Measurements from ENCODE around the gene RNF2.
"Not testable (repeated sequence)": the region's sequence is repeated elsewhere in the genome, so short reads cannot be mapped to it uniquely, and the experiment has no call there.

RNF2 gene

DNA sequence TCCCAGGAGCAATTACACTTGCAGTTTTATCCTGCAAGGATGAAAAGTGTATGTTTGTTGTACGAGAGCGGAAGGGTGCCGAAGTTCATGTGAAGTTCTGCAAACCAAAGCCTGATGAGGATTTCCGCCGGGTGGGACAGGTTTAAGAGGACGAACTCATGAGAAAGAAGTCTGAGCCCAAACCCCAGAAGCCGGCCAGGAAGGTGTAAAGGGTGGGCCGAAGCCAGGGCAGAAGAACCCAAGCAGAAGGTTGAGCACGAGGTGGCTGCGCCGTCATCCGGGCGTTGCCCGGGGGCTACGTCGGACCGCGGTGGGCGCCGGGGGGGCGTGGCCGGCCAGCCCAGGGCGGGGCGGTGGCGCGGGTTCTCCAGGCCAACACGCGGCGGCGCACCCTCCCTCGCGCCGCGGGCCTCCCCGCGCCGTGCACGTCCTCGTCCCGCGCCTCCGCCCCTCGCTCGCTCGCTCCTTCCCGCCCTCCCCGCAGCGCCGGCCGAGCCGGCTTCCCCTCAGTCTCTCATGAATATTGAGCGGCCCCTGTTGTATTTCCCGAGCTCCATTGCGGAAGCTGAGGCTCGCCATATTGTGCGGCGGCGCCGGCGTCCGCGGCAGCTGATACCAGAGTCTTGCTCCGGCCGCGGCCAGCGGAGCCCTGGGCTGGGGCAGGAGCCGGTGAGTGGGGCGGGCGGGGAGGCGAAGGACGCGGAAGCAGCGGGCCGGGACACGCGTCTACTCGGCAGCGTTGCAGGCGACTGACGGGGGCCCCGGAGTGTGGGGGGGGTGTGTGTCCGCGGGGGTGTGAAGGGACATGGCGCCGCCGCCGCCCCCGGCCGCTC is at the start of gene RNF2:
RNF2 (plus strand) TSS at position 578 of the 833 bp plus-strand sequence. CDS start 41,996 bp downstream, outside the sequence.
- DNase-seq: peak; percentile 84
- in situ Hi-C loops (cut with MboI; ENCODE audit: low pct_unique_long_range_greater_than_20kb, low sequenced_read_pairs): no loop called here

DNA sequence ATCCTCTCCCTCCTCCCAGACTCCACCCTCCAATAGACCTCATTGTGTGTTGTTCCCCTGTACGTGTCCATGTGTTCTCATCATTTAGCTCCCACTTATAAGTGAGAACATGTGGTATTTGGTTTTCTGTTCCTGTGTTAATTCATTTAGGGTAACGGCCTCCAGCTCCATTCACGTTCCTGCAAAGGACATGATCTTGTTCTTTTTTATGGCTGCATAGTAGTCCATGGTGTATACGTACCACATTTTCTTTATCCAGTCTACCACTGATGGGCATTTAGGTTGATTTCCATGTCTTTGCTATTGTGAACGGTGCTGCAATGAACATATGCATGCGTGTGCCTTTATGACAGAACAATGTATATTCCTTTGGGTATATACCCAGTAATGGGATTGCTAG is 45.4 kb upstream of the RNF2 start:
- in situ Hi-C loops (cut with MboI; ENCODE audit: low pct_unique_long_range_greater_than_20kb, low sequenced_read_pairs): loop anchor here (25.0 kb wide), 2 partner anchors 162 to 213 kb away; partner anchors contain the start of genes SWT1 and TRMT1L
- DNase-seq: not testable (repeated sequence)

DNA sequence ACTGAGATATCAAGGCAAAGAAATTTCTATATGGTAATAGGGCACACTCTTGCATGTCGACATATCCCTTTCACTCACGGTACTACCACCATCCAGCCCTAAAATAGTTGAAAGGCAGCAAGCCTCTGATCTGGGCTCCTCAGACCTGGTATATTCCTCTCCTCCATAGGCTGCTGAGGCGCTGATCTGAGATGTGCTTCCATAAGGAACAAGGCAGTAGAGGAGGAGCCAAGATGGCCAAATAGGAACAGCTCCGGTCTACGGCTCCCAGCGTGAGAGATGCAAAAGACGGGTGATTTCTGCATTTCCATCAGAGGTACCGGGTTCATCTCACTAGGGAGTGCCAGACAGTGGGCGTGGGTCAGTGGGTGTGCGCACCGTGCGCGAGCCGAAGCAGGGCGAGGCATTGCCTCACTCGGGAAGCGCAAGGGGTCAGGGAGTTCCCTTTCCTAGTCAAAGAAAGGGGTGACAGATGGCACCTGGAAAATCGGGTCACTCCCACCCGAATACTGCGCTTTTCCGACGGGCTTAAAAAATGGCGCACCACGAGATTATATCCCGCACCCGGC is 44.0 kb upstream of the RNF2 start:
- in situ Hi-C loops (cut with MboI; ENCODE audit: low pct_unique_long_range_greater_than_20kb, low sequenced_read_pairs): not testable (repeated sequence)

GRCh38 chr1:185008838-185009237 is 36.5 kb upstream of the RNF2 start:
- DNase-seq: no peak
- in situ Hi-C loops (cut with MboI; ENCODE audit: low pct_unique_long_range_greater_than_20kb, low sequenced_read_pairs): no loop called here

More for the DNA sequence above, 44.0 kb upstream of the RNF2 start:
- not testable (repeated sequence) for DNase-seq

DNA sequence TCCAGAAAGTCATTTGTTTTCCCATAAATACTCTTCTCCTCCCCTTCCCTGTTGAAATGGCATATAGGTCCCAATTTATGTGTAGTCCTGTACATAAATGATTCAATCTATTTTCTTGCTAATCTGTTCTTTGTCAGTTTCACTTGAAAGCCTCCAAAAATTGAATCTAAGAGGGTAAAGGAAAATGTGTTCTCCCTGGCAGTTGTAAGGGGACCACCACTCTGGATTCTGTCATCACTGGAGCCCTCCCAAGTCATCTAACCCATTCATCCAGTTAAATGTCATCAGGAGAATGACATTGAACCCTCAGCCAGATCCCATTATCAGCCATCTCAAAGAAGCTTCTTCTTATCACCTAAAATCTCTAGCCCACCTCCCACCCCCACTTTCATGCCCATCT is 35.0 kb upstream of the RNF2 start:
- in situ Hi-C loops (cut with MboI; ENCODE audit: low pct_unique_long_range_greater_than_20kb, low sequenced_read_pairs): no loop called here
- no peak for DNase-seq

DNA sequence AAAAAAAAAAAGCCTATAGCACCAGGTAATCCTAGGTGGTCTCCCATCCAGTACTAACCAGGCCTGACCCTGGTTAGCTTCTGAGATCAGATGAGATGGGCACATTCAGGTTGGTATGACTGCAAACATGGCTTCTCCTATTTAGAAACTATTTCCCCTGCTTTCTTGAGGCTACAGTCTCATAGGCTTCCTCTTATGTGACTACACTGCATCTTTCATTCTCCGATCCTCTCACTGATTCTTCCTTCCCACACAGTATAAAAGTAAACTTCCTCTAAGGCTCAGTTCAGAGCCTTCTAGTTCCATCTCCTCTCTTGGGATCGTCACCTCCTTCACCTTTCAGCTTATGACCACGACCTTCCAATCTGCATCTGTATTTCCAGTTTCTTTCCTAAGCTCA is 30.4 kb upstream of the RNF2 start:
- no peak for DNase-seq
- in situ Hi-C loops (cut with MboI; ENCODE audit: low pct_unique_long_range_greater_than_20kb, low sequenced_read_pairs): no loop called here

DNA sequence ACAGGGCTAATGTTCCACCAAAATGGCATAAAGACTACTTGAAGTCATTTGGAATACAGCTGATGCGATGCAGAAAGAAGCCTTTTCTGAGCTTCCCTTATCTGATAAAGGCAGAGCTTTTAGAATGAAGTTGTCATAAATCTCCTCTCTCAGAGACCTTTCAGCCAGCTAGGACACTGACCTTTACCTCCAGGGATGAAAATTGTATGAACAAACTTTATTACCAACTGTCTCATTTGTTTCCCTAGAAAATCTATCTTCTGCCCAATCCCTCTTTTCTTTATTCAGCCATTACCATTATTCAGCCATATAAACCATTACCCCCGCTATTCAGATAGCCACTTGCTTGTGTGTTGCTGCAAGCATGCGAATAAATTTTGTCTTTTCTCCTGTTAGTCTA is 29.7 kb upstream of the RNF2 start:
- in situ Hi-C loops (cut with MboI; ENCODE audit: low pct_unique_long_range_greater_than_20kb, low sequenced_read_pairs): no loop called here
- DNase-seq: no peak

- in situ Hi-C loops (cut with MboI; ENCODE audit: low pct_unique_long_range_greater_than_20kb, low sequenced_read_pairs): no loop called here
- DNase-seq: no peak
These were observed 28.5 kb upstream of the RNF2 start for GRCh38 chr1:185016880-185017279.

DNA sequence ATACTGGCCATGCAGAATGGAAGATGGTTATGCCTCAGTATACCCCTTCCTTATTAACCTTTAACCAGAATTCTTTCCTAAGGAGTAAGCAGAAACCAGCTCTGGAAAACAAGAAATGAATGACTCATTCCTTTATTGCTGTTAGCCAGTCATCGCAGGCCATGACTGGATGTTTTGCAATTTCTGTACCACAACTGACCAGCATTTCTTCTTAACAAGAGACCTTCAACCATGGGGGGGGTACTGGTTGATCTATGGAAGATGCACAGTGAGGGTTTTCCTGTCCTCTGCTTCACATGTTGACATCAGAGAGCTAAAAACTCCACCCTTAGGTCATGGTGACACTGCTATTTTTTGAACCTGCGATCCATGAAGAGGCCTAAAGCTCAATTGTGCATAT is 28.0 kb upstream of the RNF2 start:
- in situ Hi-C loops (cut with MboI; ENCODE audit: low pct_unique_long_range_greater_than_20kb, low sequenced_read_pairs): no loop called here
- no peak for DNase-seq

- in situ Hi-C loops (cut with MboI; ENCODE audit: low pct_unique_long_range_greater_than_20kb, low sequenced_read_pairs): no loop called here
- no peak for DNase-seq
These were observed 27.4 kb upstream of the RNF2 start for GRCh38 chr1:185017966-185018365.

DNA sequence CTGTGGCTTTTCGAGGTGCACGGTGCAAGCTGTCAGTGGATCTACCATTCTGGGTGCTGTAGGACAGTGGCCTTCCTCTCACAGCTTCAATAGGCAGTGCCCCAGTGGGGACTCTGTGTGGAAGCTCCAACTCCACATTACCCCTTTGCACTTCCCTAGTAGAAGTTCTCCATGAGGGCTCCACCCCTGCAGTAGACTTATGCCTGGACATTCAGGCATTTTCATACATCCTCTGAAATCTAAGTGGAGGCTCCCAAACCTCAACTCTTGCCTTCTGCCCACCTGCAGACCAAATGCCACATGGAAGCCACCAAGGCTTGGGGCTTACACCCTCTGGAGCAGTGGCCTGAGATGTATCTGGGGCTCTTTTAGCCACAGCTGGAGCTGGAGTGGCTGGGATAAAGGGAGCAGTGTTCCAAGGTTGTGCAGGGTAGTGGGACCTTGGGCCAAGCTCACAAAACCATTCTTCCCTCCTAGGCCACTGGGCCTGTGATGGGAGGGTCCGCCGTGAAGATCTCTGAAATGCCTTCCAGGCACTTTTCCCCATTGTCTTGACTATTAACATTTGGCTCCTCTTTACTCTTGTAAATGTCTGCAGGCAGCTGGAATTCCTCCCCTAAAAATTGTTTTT is 18.0 kb upstream of the RNF2 start:
- no peak for DNase-seq
- in situ Hi-C loops (cut with MboI; ENCODE audit: low pct_unique_long_range_greater_than_20kb, low sequenced_read_pairs): no loop called here

GRCh38 chr1:185033686-185034085 is 11.7 kb upstream of the RNF2 start:
- in situ Hi-C loops (cut with MboI; ENCODE audit: low pct_unique_long_range_greater_than_20kb, low sequenced_read_pairs): no loop called here
- DNase-seq: no peak

DNA sequence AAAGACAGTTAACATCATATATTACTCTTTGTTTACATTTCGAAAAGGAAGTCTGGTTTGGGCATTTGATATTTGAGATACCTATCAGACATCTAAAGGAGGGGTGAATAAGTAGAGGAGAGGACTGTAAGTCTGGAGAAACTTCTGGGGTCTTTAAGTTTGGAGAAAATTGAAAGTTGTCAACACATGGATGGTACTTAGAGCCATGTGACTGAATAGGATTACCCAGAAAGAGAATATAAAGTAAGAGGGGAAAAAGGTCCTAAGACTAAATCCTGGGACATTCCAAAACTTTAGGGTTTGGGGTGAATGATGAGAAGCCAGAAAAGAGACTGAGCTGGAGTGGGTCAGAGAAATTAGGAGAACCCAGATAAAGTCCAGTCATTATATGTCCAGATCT is 10.1 kb upstream of the RNF2 start:
- DNase-seq: no peak
- in situ Hi-C loops (cut with MboI; ENCODE audit: low pct_unique_long_range_greater_than_20kb, low sequenced_read_pairs): no loop called here

DNA sequence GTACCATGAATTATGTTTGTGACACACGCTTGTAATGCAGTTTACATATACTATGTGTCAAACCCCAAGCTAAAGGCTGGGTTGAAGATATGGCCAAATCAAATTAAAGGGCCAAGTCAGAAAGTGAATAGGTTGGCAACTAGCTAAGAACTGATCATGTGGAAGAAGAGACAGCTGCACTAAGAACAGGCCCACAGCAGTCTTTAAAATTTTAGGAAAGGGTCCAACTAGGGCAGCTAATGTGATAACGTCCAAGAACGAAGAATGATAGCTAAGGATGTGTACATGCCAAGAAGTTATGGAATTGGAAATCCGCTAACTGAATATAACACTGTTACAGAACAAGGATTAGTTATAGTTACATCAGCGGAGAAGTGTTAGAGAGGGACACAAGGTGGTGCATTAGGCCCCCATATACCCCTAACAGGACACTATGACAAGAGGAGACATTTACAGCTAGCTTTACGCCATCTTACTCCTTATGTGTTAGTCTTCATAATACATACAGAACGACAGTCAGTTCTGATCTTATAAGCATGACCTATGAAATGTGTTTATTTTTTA is 6.5 kb upstream of the RNF2 start:
- in situ Hi-C loops (cut with MboI; ENCODE audit: low pct_unique_long_range_greater_than_20kb, low sequenced_read_pairs): no loop called here
- no peak for DNase-seq

GRCh38 chr1:185039726-185040407 is 5.5 kb upstream of the RNF2 start:
- DNase-seq: no peak
- in situ Hi-C loops (cut with MboI; ENCODE audit: low pct_unique_long_range_greater_than_20kb, low sequenced_read_pairs): no loop called here

GRCh38 chr1:185040408-185040735 is 5.0 kb upstream of the RNF2 start:
- DNase-seq: no peak
- in situ Hi-C loops (cut with MboI; ENCODE audit: low pct_unique_long_range_greater_than_20kb, low sequenced_read_pairs): no loop called here

DNA sequence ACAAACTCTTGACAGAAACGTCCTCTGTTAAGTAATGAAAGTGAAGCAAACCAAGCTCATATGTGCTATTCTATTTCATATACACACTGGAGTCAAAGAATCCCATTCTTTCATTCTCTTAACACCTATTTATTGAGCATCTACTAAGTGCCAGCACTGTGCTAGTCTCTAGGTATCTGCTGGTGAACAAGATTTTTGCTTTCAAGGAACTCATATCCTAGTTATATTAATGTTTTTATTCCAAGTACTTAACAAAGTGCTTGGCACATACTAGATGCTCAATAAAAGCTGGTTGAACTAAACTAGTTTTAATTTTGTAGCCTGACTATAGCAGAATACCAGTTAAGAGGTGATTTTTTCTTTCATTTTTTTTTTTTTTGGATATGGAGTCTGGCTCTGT is 3.6 kb upstream of the RNF2 start:
- DNase-seq: no peak
- in situ Hi-C loops (cut with MboI; ENCODE audit: low pct_unique_long_range_greater_than_20kb, low sequenced_read_pairs): no loop called here

- in situ Hi-C loops (cut with MboI; ENCODE audit: low pct_unique_long_range_greater_than_20kb, low sequenced_read_pairs): no loop called here
- DNase-seq: no peak
These were observed 2.6 kb upstream of the RNF2 start for GRCh38 chr1:185042737-185043136.

DNA sequence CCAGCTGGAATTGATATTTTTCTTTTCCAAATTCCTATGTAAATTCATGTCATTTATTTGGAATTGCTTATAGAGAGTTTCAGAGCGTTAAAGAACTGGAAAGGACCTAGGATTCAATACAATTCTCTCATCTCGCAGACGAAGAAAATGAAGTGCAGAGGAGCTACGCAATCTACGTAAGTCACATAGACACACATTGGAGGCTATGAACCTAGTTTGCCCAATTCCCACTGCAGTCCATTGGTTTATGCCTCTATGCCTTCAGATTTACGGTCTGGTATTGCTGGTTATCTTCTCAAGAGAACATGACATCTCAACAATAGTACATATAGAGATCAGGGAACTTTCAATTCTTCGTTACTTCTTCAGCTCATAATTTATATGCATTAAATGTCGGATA is 971 bp upstream of the RNF2 start:
- in situ Hi-C loops (cut with MboI; ENCODE audit: low pct_unique_long_range_greater_than_20kb, low sequenced_read_pairs): no loop called here
- no peak for DNase-seq

Measured in KBM-7 (cell line).